Measurements from ENCODE around the gene ELL3.

- TF ChIP-seq CTCF (IDR thresholded peaks at IDR 0.05; ENCODE audit: control extremely low read depth in 1 of 3, insufficient read depth in 1 of 3, low read depth in 1 of 3, low read length in 3 of 3) (no peak), CBX5 (IDR thresholded peaks at IDR 0.05; ENCODE audit: low read depth, low read length) (no peak), SP1 (IDR thresholded peaks at IDR 0.05; ENCODE audit: low read depth, low read length) (no peak), KDM5A (IDR thresholded peaks at IDR 0.05; ENCODE audit: low read length) (no peak), MAX (IDR thresholded peaks at IDR 0.05) (no peak)
Measured at GRCh38 chr15:43723151-43723550, 53.6 kb downstream of the ELL3 start.
